PFSK-1 (cell line): Measurements from ENCODE around the gene HIP1.

Experiments used
- POLR2AphosphoS5 ChIP-seq: IDR thresholded peaks from 2 replicates; pipeline ENCODE4 v1.6.1; 2012; ENCODE audit warnings: low read depth, mild to moderate bottlenecking, control low read depth, low read length, moderate library complexity
- TAF1 ChIP-seq: IDR thresholded peaks from 2 replicates; pipeline ENCODE4 v1.6.1; 2012; ENCODE audit warnings: low read length, control low read depth, borderline replicate concordance; ENCODE audit not compliant: insufficient read depth
- TF ChIP-seq, protein P1 (sequence below), 2 experiments: IDR thresholded peaks; 2 replicates each; pipeline versions ENCODE4 v1.6.1 to v1.8.0; 2011 to 2012; ENCODE audit warnings: low read depth in 2 of 2, low read length in 2 of 2, control low read depth in 1 of 2, inconsistent platforms in 1 of 2, mild to moderate bottlenecking in 1 of 2, moderate library complexity in 1 of 2; ENCODE audit not compliant: insufficient read depth in 1 of 2

DNA sequence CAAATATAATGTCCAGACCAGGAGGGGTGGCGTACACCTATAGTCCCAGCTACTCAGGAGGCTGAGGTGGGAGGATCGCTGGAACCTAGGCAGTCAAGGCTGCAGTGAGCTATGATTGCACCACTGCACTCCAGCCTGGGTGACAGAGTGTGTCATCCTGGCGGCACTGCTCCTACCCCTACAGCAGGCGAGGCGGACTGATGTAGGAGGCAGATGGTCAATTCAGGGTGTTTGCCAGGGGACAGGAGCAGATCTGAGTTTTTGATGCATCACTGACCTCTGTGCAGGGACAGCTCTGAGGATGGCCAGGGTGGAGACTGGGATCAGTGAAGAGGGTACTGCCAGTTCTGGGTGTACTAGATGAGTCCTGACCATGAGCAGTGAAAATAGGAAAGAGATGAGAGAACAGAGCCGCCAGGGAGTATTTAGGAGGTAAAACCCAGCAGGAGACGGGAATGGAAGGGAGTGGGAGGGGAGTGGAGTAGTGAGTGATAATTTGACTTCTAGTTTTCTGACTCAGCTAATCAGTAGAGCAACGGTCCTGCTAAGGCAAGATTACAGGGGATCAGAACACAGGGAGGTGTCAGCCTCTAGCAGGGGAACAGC is 75.3 kb downstream of the HIP1 start:
- TF ChIP-seq POLR2AphosphoS5 (no peak), TAF1 (no peak)
- TF ChIP-seq, protein P1, sequence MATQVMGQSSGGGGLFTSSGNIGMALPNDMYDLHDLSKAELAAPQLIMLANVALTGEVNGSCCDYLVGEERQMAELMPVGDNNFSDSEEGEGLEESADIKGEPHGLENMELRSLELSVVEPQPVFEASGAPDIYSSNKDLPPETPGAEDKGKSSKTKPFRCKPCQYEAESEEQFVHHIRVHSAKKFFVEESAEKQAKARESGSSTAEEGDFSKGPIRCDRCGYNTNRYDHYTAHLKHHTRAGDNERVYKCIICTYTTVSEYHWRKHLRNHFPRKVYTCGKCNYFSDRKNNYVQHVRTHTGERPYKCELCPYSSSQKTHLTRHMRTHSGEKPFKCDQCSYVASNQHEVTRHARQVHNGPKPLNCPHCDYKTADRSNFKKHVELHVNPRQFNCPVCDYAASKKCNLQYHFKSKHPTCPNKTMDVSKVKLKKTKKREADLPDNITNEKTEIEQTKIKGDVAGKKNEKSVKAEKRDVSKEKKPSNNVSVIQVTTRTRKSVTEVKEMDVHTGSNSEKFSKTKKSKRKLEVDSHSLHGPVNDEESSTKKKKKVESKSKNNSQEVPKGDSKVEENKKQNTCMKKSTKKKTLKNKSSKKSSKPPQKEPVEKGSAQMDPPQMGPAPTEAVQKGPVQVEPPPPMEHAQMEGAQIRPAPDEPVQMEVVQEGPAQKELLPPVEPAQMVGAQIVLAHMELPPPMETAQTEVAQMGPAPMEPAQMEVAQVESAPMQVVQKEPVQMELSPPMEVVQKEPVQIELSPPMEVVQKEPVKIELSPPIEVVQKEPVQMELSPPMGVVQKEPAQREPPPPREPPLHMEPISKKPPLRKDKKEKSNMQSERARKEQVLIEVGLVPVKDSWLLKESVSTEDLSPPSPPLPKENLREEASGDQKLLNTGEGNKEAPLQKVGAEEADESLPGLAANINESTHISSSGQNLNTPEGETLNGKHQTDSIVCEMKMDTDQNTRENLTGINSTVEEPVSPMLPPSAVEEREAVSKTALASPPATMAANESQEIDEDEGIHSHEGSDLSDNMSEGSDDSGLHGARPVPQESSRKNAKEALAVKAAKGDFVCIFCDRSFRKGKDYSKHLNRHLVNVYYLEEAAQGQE (IDR thresholded peaks at IDR 0.05; ENCODE audit: insufficient read depth in 1 of 2, low read depth in 2 of 2, low read length in 2 of 2) = no peak
